ACC112 (cell line): ENCODE measurements around the gene ANKS4B.
A peak's percentile ranks its signal among the peaks of the same experiment; 100 is the strongest.

Source experiments
- H2AFZ ChIP-seq: fragments of 200-600 bp; sonication (generic); one replicate; pipeline ENCODE4 v1.6.0; 2017; ENCODE audit warnings: antibody characterized with exemption, low read length; ENCODE audit not compliant: unreplicated experiment
- H3K27ac ChIP-seq: fragments of 200-600 bp; sonication (generic); 2 replicates; pipeline ENCODE4 v1.5.1; 2014; ENCODE audit warnings: low read depth, mild to moderate bottlenecking, antibody characterized with exemption, low read length, moderate library complexity
- H3K27me3 ChIP-seq: fragments of 200-600 bp; sonication (generic); 2 replicates; pipeline ENCODE4 v1.6.1; 2014; ENCODE audit warnings: mild to moderate bottlenecking, antibody characterized with exemption, low read length, moderate library complexity, mixed read lengths; ENCODE audit not compliant: insufficient read depth
- H3K36me3 ChIP-seq: fragments of 200-600 bp; sonication (generic); 2 replicates; pipeline ENCODE4 v1.6.1; 2016; ENCODE audit warnings: mild to moderate bottlenecking, antibody characterized with exemption, low read length, moderate library complexity, mixed read lengths; ENCODE audit not compliant: insufficient read depth
- H3K4me1 ChIP-seq: fragments of 200-600 bp; sonication (generic); one replicate; pipeline ENCODE4 v1.6.1; 2016; ENCODE audit warnings: low read length, mixed read lengths; ENCODE audit not compliant: insufficient read depth, unreplicated experiment, control insufficient read depth
- H3K4me3 ChIP-seq: fragments of 200-600 bp; sonication (generic); 2 replicates; pipeline ENCODE4 v1.5.1; 2014; ENCODE audit warnings: mild to moderate bottlenecking, low read depth, low read length
- H3K79me2 ChIP-seq: fragments of 200-600 bp; sonication (generic); one replicate; pipeline ENCODE4 v1.6.0; 2016; ENCODE audit warnings: low read length; ENCODE audit not compliant: control insufficient read depth, unreplicated experiment, insufficient read depth

ANKS4B gene

GRCh38 chr16:21300309-21301167 is 67.0 kb downstream of the ANKS4B start:
- Histone ChIP-seq H3K36me3 (no peaks in the 10 kb centered on the region), H3K27ac (peak overlapping the region; percentile 87), H2AFZ (peak overlapping the region; percentile 27), H3K27me3 (no peaks in the 10 kb centered on the region), H3K4me3 (peak overlapping the region; percentile 88), H3K79me2 (peaks cover 12% of the 10 kb centered on the region), H3K4me1 (peaks cover 29% of the 10 kb centered on the region)

DNA sequence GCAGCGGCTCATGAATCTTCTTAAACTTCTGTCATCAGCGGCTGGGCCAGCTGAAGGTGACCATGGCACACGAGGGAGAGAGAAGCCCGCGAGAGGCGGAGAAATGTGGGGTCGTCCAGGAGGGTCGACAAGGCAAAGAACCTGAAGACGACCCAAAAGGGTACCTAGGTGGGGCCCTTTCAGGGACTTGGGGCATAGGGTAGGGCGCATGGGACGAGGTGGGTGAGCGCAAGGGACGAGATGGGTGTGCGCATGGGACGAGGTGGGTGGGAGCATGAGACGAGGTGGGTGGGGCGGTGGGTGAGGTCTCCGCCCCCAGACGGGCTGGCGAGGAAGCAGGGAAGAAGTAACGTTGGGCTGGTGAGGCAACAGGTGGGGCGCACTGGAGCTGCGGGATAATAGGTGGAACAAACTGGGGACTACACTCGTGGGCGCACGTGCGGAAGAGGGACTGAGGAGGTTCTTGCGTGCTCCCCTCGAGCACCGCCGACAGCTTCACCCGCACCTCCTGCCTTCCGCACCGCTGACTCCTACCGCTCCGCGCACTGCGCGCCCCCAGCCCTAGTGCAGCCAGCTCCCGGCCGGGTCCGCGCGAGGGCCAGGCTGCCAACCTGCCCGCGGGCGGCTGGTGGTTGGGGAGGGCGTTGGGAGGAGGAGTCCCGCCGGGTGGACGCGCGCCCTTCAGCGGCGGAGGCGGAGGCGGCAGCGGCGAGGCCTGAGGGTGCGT is 67.8 kb downstream of the ANKS4B start:
- H3K27me3 ChIP-seq: no peaks in the 10 kb centered on the region
- peak overlapping the region; percentile 87 for H3K27ac ChIP-seq
- H3K36me3 ChIP-seq: no peaks in the 10 kb centered on the region
- H3K4me1 ChIP-seq: peaks cover 24% of the 10 kb centered on the region
- H3K79me2 ChIP-seq: peaks cover 12% of the 10 kb centered on the region
- peak overlapping the region; percentile 27 for H2AFZ ChIP-seq
- H3K4me3 ChIP-seq: peak overlapping the region; percentile 88

GRCh38 chr16:21301895-21302291 is 68.4 kb downstream of the ANKS4B start:
- H3K4me3 ChIP-seq: peak overlapping the region; percentile 88
- H3K79me2 ChIP-seq: peaks cover 12% of the 10 kb centered on the region
- no peaks in the 10 kb centered on the region for H3K36me3 ChIP-seq
- no peaks in the 10 kb centered on the region for H3K27me3 ChIP-seq
- H3K4me1 ChIP-seq: peaks cover 23% of the 10 kb centered on the region
- H3K27ac ChIP-seq: peak overlapping the region; percentile 87
- peak overlapping the region; percentile 16 for H2AFZ ChIP-seq

DNA sequence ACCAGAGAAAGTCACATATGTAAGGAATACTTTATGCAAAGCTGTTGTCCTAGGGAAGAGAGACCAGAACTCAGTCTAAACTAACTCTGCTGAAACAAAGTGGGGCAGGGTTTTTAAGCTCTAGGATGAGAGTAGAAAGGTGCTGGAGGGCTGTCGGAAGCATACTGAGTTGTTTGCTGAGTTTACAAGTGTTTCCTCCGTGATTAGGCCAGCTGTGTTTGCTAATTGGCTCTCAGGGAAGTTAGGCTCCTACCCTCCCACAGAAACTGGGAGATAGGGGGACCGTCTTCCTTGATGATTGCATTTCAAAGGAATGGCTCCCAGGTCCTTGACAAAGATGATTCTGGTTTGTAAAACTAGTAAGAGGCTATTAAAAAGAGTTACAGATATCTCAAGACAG is 69.0 kb downstream of the ANKS4B start:
- peak overlapping the region; percentile 88 for H3K4me3 ChIP-seq
- H2AFZ ChIP-seq: peak overlapping the region; percentile 26
- no peaks in the 10 kb centered on the region for H3K27me3 ChIP-seq

GRCh38 chr16:21302898-21303528 is 69.5 kb downstream of the ANKS4B start:
- Histone ChIP-seq H3K4me1 (peaks cover 23% of the 10 kb centered on the region), H3K79me2 (peaks cover 12% of the 10 kb centered on the region), H3K27me3 (no peaks in the 10 kb centered on the region), H2AFZ (peak overlapping the region; percentile 65), H3K4me3 (peak overlapping the region; percentile 88), H3K36me3 (no peaks in the 10 kb centered on the region), H3K27ac (peak overlapping the region; percentile 87)

More for the DNA sequence above, 69.0 kb downstream of the ANKS4B start:
- Histone ChIP-seq H3K4me1 (peaks cover 23% of the 10 kb centered on the region), H3K36me3 (no peaks in the 10 kb centered on the region), H3K27ac (peak overlapping the region; percentile 87), H3K79me2 (peaks cover 12% of the 10 kb centered on the region)
